ENCODE data around the gene C5orf52.

DNA sequence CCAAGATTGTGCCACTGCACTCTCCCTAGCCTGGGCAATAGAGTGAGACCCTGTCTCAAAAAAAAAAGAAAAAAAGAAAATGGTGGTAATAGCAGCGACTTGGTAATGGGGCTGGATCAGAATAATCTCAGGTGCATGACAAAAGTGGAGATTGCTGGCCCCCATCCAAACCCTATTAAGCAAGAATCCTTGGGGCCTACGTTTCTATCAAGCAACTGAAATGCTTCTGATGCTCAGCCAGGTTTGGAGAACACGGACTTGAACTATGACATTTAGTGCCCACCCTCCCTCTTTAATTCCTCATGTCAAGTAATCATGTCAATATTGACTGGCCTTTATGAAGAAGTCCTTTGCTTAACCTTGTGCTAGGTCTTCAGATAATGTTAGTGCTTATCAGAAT, 6.6 kb downstream of the C5orf52 start:
- TF ChIP-seq POLR2AphosphoS5 (IDR thresholded peaks at IDR 0.05) (no peak), CTCF (IDR thresholded peaks at IDR 0.05) (no peak)

Data from transverse colon (tissue), 4 donors.